Stimulated activated CD4-positive, alpha-beta T cell treated with anti-CD3 and anti-CD28 coated beads, Interleukin-12 subunit alpha, Interleukin-12 subunit beta, amount 100 ng/mL, for 24 hours (primary cell): ENCODE results near the gene MLF2.
A peak's percentile ranks its signal among the peaks of the same experiment; 100 is the strongest.

Experiments used
- DNase-seq, 2 experiments: peaks; one replicate each; pipeline ENCODE4 v3.0.0-alpha.2; 2020; ENCODE audit warnings: low read depth in 2 of 2

Gene MLF2, protein sequence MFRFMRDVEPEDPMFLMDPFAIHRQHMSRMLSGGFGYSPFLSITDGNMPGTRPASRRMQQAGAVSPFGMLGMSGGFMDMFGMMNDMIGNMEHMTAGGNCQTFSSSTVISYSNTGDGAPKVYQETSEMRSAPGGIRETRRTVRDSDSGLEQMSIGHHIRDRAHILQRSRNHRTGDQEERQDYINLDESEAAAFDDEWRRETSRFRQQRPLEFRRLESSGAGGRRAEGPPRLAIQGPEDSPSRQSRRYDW

DNA sequence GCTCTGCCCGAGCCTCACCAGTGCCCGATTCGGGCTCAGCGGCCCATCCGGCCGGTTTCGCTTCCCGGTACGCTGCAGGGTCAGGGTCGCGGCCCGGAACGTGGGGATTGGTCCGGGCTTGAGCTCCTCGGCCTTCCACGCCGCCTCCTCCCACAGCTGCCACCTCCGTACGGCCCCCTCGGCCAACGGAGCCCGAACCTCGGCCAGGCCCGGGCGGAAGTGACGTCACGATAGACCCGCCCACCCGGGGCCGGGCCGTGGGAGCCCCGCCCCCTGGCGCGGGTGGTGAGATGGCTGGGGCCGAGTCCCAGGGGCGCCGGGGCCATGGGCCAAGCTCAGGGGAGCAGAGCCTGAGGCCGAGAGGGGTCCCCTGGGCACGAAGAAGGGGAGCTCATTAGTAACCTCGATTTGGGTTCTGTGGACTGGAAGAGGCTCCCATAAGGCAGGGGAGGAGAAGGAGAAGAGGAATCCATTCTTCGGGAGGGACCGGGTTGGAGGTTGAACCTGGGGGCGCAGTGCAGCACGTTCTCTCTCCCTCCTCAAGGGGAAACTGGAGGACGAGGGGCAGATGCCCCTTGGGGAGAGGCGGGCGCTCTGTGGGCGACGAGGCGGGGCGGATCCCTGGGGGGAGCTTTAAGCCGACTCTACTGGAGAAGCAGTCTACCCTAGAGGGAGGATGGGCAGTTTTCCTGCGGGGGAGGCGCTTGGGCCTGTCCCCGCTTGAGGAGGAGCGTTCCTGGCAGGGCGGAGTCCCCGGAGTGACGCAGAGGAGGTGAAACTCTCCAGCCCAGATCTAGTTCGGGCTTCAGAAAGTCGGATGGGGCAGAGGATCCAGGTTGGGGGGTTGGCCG lies at the start of gene MLF2:
Gene MLF2, minus strand, starts transcription at position 221 of the 851 bp plus-strand sequence. CDS start 807 bp downstream, outside the sequence.
- DNase-seq, result peak; percentile 94 to 99

DNA sequence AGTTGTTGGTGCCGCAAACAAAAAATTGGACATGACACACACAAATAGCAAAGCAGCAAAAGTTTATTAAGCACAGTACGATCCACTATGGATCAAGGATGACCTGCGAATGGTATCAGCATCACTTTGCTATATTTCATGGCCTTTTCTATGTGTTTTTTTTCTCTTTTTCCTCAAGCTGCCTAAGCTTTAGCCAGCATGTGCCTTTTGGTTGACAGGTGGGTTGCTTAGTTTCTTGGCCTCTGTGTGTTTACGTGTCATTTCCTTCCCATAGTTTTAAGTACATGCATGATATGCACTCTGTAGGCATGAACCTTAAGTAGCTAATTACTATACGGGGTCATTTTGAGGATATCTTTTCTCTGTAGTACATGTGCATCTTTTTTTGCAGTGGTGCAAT lies 46.2 kb upstream of the MLF2 start:
- DNase-seq, result no peak

DNA sequence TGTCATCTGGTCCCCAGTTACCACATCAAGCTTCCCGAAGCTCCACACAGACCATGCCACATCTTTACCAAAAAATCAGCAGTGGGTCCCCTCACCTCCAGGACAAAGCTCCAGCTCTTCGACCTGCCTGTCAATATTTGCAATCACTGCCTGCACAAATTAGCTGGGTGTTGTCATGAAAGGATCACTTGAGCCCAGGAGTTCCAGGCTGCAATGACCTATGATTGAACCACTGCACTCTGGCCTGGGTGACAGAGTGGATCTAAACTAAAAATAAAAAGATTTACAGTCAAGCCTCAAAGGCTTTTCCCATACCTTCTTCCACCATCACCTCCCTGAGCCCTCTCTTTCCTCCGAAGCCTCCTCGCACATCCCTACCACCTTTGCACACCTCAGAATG lies 43.6 kb upstream of the MLF2 start:
- DNase-seq, result no peak

DNA sequence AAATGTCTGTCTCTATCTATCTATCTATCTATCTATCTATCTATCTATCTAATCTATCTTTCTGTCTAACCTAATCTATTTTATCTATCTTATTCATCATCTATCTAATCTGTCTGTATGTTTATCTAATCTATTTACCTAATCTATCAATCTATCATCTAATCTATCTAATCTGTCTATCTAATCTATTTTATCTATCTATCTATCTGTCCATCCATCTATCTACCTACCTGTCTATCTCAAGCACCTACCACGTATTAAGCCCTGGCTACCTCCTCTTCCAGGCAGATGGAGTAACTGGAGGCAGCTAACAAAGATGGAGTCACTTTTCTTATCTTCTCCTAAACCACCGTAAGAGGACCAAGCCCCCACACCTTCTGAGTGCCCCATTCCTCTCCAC lies 42.1 kb upstream of the MLF2 start:
- no peak for DNase-seq

DNA sequence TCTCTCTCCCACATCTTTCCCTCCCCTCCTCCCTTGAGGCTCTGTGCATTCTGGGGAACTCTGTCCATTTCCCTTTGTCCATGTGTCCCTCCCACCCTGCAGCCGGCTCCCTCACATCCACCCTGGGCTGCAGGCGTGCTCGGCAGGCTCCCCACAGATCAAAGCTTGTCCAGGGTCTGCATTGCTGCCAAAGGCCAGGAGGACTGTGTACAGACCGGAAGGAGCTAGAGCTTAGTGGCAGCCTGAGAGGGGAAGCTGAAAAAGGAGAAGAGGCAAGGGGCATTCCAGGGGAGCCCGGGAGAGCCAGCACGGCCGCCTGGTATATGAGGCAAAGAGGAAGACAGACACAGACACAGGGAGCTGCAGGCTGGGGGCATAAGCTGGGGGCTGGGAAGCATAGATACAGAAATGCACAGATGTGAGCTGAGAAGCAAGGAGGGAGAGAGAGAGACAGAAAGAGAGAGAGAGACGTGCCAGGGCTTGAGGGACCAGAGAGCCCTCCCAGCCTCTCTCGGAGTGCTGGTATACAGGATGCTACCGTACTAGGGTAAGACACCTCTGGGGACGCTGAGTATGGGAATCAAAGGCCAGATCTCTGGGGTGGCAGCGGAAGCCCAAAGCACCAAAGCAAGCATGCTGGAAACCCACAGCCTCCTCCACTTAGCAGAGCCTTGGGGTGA lies 39.7 kb upstream of the MLF2 start:
- DNase-seq, result no peak

DNA sequence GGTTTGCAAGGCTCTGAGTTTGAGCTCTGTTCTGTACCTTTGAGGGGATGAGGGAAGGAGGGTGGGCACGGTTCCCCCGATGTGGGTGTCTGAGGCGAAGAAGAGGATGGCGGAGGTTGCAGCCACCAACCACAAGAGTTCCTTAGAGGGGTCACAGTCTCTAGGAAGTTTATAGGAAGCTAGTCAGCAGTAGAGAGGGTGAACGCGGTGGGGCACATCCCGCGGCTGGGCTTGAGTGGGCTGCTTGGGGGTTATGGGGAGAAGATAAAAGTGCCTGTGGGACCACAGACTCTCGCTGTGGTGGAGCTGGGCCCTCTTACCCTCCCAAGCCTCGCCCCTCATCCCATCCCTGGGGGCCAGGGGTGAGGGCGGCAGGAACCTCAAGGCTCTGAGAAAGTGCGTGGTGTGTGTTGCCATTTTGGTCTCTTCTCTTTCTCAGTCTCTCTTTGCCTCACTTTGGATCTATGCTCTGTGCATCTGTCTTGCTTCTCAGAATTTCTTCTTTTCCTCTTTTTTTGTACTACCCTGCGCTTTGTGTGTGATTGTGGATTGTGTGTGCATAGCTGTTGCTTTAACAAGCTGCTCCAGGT lies 39.1 kb upstream of the MLF2 start:
- no peak for DNase-seq

DNA sequence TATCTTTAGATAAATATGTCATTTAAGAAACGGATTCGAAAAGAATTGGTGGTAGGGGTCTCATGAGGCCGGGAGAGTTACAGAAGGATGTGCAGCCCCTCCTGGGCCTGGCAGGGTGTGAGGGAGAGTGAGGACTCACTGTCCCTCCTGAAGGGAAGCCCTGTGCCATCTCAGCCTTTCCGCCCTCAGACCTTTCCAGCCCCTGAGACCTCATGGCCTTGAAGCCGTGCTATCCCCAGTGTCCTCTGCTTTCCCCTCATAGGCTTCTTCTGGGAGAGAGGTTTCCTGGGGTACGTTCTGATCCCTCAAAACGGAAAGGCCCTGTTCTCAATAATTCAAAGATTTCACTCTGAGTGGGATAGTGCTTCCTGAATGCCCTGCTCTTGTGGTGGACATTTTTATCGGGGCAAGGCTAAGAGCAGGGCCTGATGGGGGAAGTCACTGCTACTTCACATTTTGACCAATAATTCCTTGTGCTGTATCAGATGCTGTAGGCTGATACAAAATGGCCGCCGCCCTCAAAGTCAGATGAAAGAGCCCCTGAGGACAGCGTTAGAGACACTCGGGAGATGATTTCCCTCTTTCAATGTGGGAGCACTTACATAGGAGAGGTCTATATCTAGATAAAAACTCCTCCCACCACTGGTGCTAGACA lies 37.7 kb upstream of the MLF2 start:
- no peak for DNase-seq

DNA sequence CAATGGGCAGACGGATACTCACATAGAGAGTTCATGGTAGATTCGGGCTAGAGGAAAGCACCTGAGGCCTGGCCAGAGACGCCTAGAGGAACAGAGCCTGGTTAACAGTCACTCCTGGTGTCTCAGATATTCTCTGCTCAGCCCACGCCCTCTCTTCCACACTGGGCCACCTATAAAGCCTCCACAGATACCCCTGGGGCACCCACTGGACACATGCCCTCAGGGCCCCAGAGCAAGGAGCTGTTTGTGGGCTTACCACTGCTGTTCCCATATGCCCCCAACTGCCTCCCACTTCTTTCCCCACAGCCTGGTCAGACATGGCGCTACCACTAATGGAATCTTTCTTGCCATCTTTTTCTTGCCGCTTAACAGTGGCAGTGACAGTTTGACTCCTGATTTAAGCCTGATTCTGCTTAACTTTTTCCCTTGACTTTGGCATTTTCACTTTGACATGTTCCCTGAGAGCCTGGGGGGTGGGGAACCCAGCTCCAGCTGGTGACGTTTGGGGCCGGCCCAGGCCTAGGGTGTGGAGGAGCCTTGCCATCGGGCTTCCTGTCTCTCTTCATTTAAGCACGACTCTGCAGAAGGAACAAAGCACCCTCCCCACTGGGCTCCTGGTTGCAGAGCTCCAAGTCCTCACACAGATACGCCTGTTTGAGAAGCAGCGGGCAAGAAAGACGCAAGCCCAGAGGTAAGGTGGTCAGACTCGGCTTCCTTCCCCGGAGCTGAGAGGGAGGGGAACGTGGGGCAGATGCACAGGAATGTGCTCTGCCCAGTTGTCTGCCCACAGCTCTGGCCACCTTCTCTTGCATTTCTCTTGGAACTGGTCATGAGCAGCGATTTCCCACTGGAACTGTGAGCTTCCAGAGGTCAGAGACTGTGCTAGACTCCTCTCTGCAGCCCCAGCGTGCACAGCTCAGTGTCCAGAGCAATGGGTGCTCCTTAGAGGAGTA lies 36.3 kb upstream of the MLF2 start, which contains the start of gene CD4:
Gene CD4, plus strand, starts transcription at position 557 of the 953 bp plus-strand sequence. CDS start 10,611 bp downstream, outside the sequence.
- peak; percentile 63 to 86 for DNase-seq

DNA sequence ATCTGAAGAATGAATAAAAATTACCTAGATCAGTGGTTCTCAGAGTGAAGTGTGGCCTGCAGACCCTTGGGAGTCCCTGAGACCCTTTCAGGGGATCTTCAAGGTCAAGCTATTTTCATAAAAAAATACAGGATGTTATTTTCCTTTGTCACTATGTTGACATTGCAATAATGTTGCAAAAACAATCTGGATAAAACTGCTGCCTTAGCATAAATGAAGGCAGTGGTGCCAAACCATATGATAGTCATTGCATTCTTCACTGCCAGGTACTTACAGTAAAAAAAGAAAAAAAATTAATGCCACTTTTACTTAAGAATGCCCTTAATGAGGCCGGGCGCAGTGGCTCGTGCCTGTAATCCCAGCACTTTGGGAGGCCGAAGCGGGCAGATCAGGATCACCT lies 34.4 kb upstream of the MLF2 start:
- DNase-seq, result no peak

DNA sequence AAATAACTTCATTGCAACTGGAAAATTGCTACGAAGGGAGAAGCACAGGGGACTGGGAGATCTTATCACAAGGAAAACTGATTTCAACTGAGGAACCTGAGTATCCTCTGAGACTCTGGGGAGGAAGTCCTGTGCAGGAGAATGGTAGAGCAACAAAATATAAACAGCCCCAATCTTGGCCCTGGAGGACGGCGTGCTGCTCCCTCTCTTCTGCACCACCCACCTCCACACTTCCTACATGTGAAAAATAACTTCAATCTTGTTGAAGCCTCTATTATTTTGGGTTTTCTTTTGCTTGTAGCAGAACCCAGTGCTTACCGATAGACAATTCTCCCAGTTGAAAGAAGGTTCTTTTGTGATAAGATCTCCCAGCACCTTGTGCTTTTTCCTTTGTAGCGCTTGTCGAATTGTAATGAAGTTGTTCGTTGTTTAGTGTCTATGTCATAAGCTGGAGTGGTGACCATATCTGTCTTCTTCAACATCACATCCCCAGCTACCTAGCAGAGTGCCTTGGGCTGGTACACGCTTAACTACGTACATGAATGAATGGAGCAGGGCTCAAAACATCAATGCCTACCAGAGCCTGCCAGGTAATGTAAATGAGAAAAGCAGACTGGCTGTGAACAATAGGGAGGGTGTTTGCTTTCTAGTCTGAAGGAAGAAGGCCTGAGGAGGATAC lies 33.6 kb upstream of the MLF2 start:
- DNase-seq, result no peak

DNA sequence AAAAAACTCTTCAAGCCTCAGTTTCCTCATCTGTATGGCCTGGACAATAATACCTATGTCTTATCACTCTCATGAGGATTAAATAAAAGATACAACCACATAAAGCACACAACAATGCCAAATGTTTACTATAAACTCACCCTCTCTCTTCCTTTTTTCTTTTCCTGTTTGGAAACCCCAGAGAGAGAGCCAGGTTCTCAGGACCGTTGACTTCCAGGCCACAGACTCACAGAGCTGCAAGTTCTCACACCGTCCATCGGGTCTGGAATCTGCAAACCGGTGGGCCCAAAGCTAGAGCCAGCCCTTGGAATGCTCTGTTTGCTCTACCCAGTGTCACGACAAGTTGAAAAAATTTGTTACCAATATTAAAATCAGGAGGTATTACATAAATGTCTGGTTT lies 31.8 kb upstream of the MLF2 start:
- DNase-seq, result no peak

DNA sequence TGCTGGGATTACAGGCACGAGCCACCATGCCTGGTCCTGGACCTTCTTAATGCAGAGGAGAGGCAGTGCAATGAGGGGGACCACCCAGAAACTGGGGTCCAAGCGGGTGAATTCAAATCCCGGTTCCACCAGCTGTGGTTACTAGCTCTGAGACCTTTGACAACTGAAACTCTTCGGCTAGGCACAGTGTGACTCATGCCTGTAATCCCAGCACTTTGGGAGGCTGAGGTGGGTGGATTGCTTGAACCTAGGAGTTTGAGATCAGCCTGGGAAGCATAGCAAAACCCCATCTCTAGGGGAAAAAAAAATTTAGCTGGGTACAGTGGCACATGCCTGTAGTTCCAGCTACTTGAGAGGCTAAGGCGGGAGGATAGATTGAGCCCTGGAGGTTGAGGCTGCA lies 31.4 kb upstream of the MLF2 start:
- DNase-seq, result no peak

DNA sequence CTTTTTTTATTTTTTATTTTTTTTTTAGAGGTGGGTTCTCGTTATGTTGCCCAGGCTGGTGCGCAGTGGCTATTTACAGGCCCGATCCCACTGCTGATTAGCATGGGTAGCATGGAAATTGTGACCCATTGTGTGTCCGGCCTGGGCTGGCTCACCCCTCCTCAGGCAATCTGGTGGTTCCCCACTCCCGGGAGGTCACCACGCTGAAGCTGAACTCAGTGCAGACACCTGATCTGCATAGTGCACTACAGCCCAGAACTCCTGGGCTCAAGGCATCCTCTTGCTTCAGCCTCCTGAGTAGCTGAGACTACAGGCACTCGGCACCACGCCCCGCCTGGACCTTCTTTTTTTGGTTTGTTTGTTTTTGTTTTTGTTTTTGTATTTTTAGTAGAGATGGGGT lies 30.9 kb upstream of the MLF2 start:
- DNase-seq, result no peak

DNA sequence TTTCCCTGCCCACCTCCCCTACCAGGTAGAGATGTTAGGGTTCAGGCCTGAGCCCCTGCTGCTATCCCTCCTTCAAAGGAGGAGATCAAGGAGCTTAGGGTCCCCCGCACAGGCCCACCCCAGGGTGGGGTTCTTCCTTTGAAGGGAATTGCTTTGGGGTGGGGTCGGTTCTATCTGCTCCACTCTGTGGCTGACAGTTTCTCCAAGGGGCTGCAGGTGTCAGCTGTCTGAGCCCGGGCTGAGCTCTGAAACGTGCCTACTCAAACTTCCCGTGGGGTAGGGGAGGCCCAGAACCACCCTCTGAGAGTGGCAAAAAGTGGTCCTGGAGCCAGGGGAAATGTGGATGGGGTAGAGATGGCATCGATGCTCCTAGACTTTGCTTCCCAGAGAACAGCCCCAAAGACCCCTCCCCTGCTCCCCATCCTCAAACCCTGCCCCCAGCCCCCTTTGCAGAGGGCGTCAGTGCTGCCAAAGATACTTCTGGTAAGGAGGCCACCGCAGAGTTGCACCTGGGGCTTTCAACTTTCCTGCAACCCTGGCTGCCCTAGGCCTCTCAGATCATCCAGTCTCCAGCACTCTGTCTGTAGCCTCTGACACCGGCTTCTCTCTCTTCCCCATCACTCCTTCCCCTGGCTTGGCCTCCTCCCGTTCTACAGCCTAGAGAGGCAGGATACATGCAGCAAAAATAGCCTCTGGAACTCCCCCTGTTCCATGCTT lies 30.1 kb upstream of the MLF2 start:
- no peak for DNase-seq

DNA sequence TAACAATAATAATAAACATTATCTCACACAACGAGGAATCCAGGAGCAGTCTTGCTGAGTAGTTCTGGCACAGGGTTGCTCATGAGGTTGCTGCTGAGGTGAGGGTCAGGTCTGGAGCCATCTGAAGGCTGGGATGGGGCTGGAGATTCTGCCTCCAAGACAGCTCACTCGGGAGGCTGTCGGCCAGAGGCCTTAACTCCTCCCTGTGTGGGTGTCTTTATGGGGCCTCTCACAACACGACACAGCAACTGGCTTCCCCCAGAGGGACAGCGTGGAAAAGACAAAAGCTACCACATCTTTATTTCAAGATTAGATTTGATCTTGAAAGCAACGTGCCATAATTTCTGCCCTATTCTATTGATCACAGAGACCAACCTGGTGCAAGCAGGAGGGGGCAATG lies 29.2 kb upstream of the MLF2 start:
- DNase-seq, result no peak

DNA sequence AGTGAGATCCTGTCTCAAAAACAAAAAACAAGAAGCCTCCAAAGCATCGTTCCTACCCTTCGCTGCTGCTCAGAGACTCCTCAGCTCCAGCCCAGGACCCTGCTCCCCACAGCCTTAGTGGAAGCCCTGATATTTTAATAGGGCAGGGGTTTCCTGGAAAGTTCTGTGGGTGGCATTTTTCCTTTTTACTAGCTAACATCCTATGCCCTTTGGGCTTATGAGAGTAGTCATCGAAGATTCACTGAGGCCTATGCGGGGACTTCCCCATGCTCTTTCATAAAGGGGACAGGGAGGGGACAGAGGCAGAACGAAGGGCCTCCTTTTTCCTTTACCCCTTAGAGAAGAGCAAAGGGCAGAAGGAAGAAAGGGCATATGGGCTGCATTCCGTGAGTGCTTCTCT lies 27.6 kb upstream of the MLF2 start:
- DNase-seq, result no peak

DNA sequence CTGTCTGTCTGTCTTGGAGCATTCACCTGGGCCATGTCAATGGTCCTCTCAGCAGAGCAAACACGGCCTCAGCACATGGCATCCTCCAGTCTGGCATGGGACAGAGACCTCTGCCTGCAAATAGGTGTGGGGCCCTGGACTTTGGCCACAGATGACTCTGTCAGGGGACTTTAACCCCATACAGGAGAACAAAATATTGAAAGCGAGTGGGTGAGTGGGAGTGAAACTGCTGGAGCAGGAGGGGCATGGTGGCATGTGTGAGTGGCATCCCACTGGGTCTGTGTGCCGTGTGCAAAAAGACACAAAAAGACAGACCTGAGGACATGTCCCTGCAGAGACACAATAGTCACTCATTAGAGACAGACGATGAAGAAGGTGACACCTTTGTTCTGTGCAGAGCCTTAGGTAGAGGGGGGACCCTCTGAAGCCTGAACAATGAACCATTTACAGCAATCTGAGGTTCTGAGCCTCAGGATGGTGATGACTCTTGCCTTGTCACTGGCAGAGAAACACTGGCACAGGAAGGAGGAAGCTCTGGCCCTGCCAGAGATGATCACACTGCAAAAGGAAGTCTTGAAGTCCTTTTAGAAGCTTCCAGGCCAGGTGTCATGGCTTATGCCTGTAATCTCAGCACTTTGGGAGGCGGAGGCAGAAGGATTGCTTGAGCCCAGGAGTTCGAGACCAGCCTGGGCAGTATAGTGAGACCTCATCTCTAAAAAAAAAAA lies 26.9 kb upstream of the MLF2 start:
- DNase-seq, result no peak
